H9 (cell line): Measurements from ENCODE around the gene ZNF467. TPM values are rescaled to one million over a fixed set of nuclear protein-coding genes. Genes with fewer than 3 reads are reported as not detected.

Source experiments
- DNase-seq: peaks from one replicate; pipeline ENCODE4 v3.0.0-alpha.2; 2017
- H2AFZ ChIP-seq: one replicate; pipeline ENCODE4 v1.6.1; 2013; ENCODE audit warnings: mild to moderate bottlenecking, low read length, control low read depth, moderate library complexity
- H2AK5ac ChIP-seq: 2 replicates; pipeline ENCODE4 v1.6.1; 2013; ENCODE audit warnings: low read length, control low read depth, mixed read lengths; ENCODE audit not compliant: insufficient read length
- H2BK120ac ChIP-seq: one replicate; pipeline ENCODE4 v1.6.1; 2013; ENCODE audit warnings: low read depth, mild to moderate bottlenecking, low read length, control low read depth, inconsistent platforms; ENCODE audit not compliant: poor library complexity, severe bottlenecking
- H2BK12ac ChIP-seq: 2 replicates; pipeline ENCODE4 v1.6.1; 2013; ENCODE audit warnings: low read length, control low read depth, mixed read lengths, low read depth; ENCODE audit not compliant: insufficient read length
- H2BK15ac ChIP-seq: 2 replicates; pipeline ENCODE4 v1.6.1; 2013; ENCODE audit warnings: low read depth, low read length, control low read depth
- H2BK20ac ChIP-seq: one replicate; pipeline ENCODE4 v1.6.1; 2013; ENCODE audit warnings: low read depth, mild to moderate bottlenecking, low read length, control low read depth, inconsistent platforms; ENCODE audit not compliant: poor library complexity, severe bottlenecking
- H2BK5ac ChIP-seq: 2 replicates; pipeline ENCODE4 v1.6.1; 2013; ENCODE audit warnings: low read length, control low read depth, mixed read lengths; ENCODE audit not compliant: insufficient read length
- H3K14ac ChIP-seq: 2 replicates; pipeline ENCODE4 v1.6.1; 2013; ENCODE audit warnings: low read length, control low read depth; ENCODE audit not compliant: insufficient read depth
- H3K18ac ChIP-seq: 2 replicates; pipeline ENCODE4 v1.6.1; 2013; ENCODE audit warnings: low read depth, mild to moderate bottlenecking, mixed read lengths, low read length, control low read depth; ENCODE audit not compliant: insufficient read length
- H3K23ac ChIP-seq: 2 replicates; pipeline ENCODE4 v1.6.1; 2013; ENCODE audit warnings: low read length, control low read depth, mixed read lengths, low read depth; ENCODE audit not compliant: insufficient read length
- H3K23me2 ChIP-seq: 2 replicates; pipeline ENCODE4 v1.6.1; 2013; ENCODE audit warnings: low read depth, mild to moderate bottlenecking, mixed read lengths, low read length, control low read depth; ENCODE audit not compliant: insufficient read length, poor library complexity, severe bottlenecking
- H3K27ac ChIP-seq: 2 replicates; pipeline ENCODE4 v1.5.1; 2013; ENCODE audit warnings: low read length, control low read depth, mixed read lengths, low read depth; ENCODE audit not compliant: insufficient read length
- H3K27me3 ChIP-seq: 2 replicates; pipeline ENCODE4 v1.6.1; 2013; ENCODE audit warnings: low read length, control low read depth, inconsistent platforms; ENCODE audit not compliant: insufficient read depth
- H3K4ac ChIP-seq: 2 replicates; pipeline ENCODE4 v1.6.1; 2013; ENCODE audit warnings: low read depth, mild to moderate bottlenecking, control low read depth, inconsistent platforms, low read length, moderate library complexity
- H3K4me1 ChIP-seq: 2 replicates; pipeline ENCODE4 v1.6.1; 2013; ENCODE audit warnings: low read length, control low read depth, inconsistent platforms; ENCODE audit not compliant: insufficient read depth
- H3K4me2 ChIP-seq: 2 replicates; pipeline ENCODE4 v1.6.1; 2013; ENCODE audit warnings: low read length, control low read depth, mixed read lengths; ENCODE audit not compliant: insufficient read length, insufficient read depth
- H3K56ac ChIP-seq: 2 replicates; pipeline ENCODE4 v1.6.1; 2013; ENCODE audit warnings: low read depth, mild to moderate bottlenecking, mixed read lengths, low read length, control low read depth; ENCODE audit not compliant: insufficient read length
- H3K79me1 ChIP-seq: 2 replicates; pipeline ENCODE4 v1.6.1; 2013; ENCODE audit warnings: low read depth, mild to moderate bottlenecking, moderate library complexity, low read length, control low read depth, inconsistent platforms; ENCODE audit not compliant: insufficient read depth, poor library complexity, severe bottlenecking
- H3K79me2 ChIP-seq: 2 replicates; pipeline ENCODE4 v1.6.1; 2013; ENCODE audit warnings: low read length, control low read depth, inconsistent platforms; ENCODE audit not compliant: insufficient read depth
- H3K9ac ChIP-seq: 2 replicates; pipeline ENCODE4 v1.6.1; 2013; ENCODE audit warnings: low read length, control low read depth, mixed read lengths; ENCODE audit not compliant: insufficient read length; ENCODE audit errors: extremely low read depth
- H3K9me3 ChIP-seq: one replicate; pipeline ENCODE4 v1.6.1; 2013; ENCODE audit warnings: low read depth, low read length, inconsistent platforms; ENCODE audit not compliant: control insufficient read depth
- H3T11ph ChIP-seq: one replicate; pipeline ENCODE4 v1.6.1; 2013; ENCODE audit warnings: mild to moderate bottlenecking, low read length, control low read depth, inconsistent platforms
- H4K20me1 ChIP-seq: one replicate; pipeline ENCODE4 v1.6.1; 2013; ENCODE audit not compliant: control insufficient read depth, insufficient read length, insufficient read depth
- H4K5ac ChIP-seq: 2 replicates; pipeline ENCODE4 v1.6.1; 2013; ENCODE audit warnings: low read depth, mild to moderate bottlenecking, mixed read lengths, low read length, control low read depth; ENCODE audit not compliant: insufficient read length
- H4K8ac ChIP-seq: replicated peaks from 2 replicates; pipeline ENCODE4 v1.6.1; 2013; ENCODE audit warnings: low read length, control low read depth, mixed read lengths, low read depth; ENCODE audit not compliant: insufficient read length
- H4K91ac ChIP-seq: 2 replicates; pipeline ENCODE4 v1.6.1; 2013; ENCODE audit warnings: low read depth, mild to moderate bottlenecking, moderate library complexity, mixed read lengths, low read length, control low read depth; ENCODE audit not compliant: insufficient read length
- H3K27ac Mint-ChIP-seq, 3 experiments: 2 replicates in 2 of 3; 3 replicates in 1 of 3; pipeline ENCODE4 v1.8.0; 2020 to 2021; ENCODE audit warnings: mixed read lengths in 3 of 3, mild to moderate bottlenecking in 1 of 3, moderate library complexity in 1 of 3
- H3K27me3 Mint-ChIP-seq: 2 replicates; pipeline ENCODE4 v1.8.0; 2021; ENCODE audit warnings: low read depth, mild to moderate bottlenecking, moderate library complexity, mixed read lengths
- H3K36me3 Mint-ChIP-seq, 3 experiments: 2 replicates in 2 of 3; 3 replicates in 1 of 3; pipeline ENCODE4 v1.8.0; 2020 to 2021; ENCODE audit warnings: low read depth in 3 of 3, mixed read lengths in 3 of 3; ENCODE audit not compliant: insufficient read depth in 1 of 3
- H3K4me1 Mint-ChIP-seq, 2 experiments: 2 replicates each; pipeline ENCODE4 v1.8.0; 2020; ENCODE audit warnings: mixed read lengths in 2 of 2
- H3K4me3 Mint-ChIP-seq, 2 experiments: 2 replicates in 1 of 2; 3 replicates in 1 of 2; pipeline ENCODE4 v1.8.0; 2020 to 2021; ENCODE audit warnings: mild to moderate bottlenecking in 2 of 2, mixed read lengths in 2 of 2, moderate library complexity in 1 of 2
- H3K9me3 Mint-ChIP-seq, 2 experiments: 2 replicates in 1 of 2; 3 replicates in 1 of 2; pipeline ENCODE4 v1.8.0; 2020; ENCODE audit warnings: mild to moderate bottlenecking in 2 of 2, mixed read lengths in 2 of 2, moderate library complexity in 1 of 2
- CTCF ChIP-seq: fragments of 200-600 bp; sonication (generic); conservative IDR thresholded peaks from 3 replicates; pipeline ENCODE4 v1.8.0; 2021; ENCODE audit warnings: antibody characterized with exemption, mild to moderate bottlenecking
- WGBS: extraction: QIAGEN DNeasy Blood & Tissue Kit; methylation state at CpG from one replicate; pipeline ENCODE4 v1.1.7; 2013; ENCODE audit warnings: missing lambda C conversion rate, low lambda C conversion rate, mixed read lengths; ENCODE audit not compliant: insufficient read length; ENCODE audit errors: extremely low coverage; 5-methylcytosine and 5-hydroxymethylcytosine counted together
- total RNA-seq: library from RNA; stranded (reverse); gene quantifications from 2 replicates; pipeline ENCODE4 v1.2.1, GENCODE V29; 2021

The ZNF467 gene
- total RNA-seq, 1 experiment from 2014 or later = 0.31 TPM

GRCh38 chr7:149790754-149791360 is 17.5 kb upstream of the ZNF467 start:
- Histone ChIP-seq H3K4me1 (no peaks in the 10 kb centered on the region), H3K23me2 (no peaks in the 10 kb centered on the region), H3K27me3 (no peaks in the 10 kb centered on the region; the same call in 1 of the 2 replicates), H3K79me1 (no peaks in the 10 kb centered on the region), H4K20me1 (peaks cover 4% of the 10 kb centered on the region), H2BK20ac (no peak overlapping the region), H4K5ac (no peak overlapping the region), H3K79me2 (no peaks in the 10 kb centered on the region), H3K23ac (no peak overlapping the region), H2AFZ (no peak overlapping the region), H2AK5ac (no peak overlapping the region), H2BK12ac (no peak overlapping the region), H3K4me2 (peak overlapping the region; percentile 21), H3K14ac (no peak overlapping the region), H3K9ac (no peak overlapping the region), H3K56ac (no peak overlapping the region), H2BK120ac (no peak overlapping the region), H4K91ac (no peak overlapping the region), H2BK5ac (no peak overlapping the region), H3T11ph (no peak overlapping the region), H3K9me3 (no peaks in the 10 kb centered on the region), H2BK15ac (no peak overlapping the region), H3K4ac (no peak overlapping the region), H3K18ac (no peak overlapping the region), H3K27ac (no peak overlapping the region), H4K8ac (no peak overlapping the region)
- DNase-seq = no peak
- no peak overlapping the region for H3K27ac Mint-ChIP-seq
- H3K36me3 Mint-ChIP-seq = no peaks in the 10 kb centered on the region
- peaks cover 83% of the 10 kb centered on the region for H3K27me3 Mint-ChIP-seq
- peak overlapping the region; percentile 27 to 69 for H3K4me3 Mint-ChIP-seq
- H3K9me3 Mint-ChIP-seq = no peaks in the 10 kb centered on the region
- WGBS = no CpG with 5 or more reads among the region's 14 CpGs
- no peak for TF ChIP-seq CTCF
- peaks cover 0 to 14% of the 10 kb centered on the region in 2 experiments; a peak in 2 of 4 replicates for H3K4me1 Mint-ChIP-seq
